Subcutaneous adipose tissue (tissue), 4 donors: Measurements from ENCODE around the gene RFTN2. TPM values are rescaled to one million over a fixed set of nuclear protein-coding genes. Genes with fewer than 3 reads are reported as not detected.

Experiments
- total RNA-seq, 4 donors: library from RNA; depleted of rRNA; stranded (reverse); fragments of >200 nt; gene quantifications; one replicate each; pipeline ENCODE4 v1.1.0, GENCODE V29; 2016
- TF ChIP-seq, protein P1 (sequence below): fragments of 450-650 bp; IDR thresholded peaks from one replicate; pipeline ENCODE4 v1.5.1; 2016; ENCODE audit warnings: low read depth, mild to moderate bottlenecking, control low read depth, antibody characterized with exemption, moderate library complexity

The RFTN2 gene
- total RNA-seq, 4 donors from 2014 or later = 12.7 to 29.6 (median 23.0) TPM

DNA sequence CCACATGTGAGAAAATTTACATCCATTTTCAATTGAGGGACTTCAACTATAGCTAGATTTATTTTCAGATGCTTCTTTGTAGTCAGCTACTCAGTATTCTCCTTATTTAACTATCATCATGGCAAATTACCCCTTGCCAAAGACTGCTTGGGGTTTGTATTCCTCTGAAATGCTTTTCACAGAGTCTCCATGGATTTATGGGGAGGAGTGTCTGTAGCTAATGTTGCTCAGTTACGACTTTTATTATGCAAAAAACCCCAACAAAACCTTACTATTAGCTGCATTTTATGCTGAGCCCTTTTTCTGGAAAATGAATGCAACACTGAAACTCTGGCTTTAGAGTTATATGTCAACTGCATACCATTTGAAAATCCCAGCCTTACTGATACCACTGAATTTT lies 78.6 kb downstream of the RFTN2 start:
- TF ChIP-seq, protein P1, sequence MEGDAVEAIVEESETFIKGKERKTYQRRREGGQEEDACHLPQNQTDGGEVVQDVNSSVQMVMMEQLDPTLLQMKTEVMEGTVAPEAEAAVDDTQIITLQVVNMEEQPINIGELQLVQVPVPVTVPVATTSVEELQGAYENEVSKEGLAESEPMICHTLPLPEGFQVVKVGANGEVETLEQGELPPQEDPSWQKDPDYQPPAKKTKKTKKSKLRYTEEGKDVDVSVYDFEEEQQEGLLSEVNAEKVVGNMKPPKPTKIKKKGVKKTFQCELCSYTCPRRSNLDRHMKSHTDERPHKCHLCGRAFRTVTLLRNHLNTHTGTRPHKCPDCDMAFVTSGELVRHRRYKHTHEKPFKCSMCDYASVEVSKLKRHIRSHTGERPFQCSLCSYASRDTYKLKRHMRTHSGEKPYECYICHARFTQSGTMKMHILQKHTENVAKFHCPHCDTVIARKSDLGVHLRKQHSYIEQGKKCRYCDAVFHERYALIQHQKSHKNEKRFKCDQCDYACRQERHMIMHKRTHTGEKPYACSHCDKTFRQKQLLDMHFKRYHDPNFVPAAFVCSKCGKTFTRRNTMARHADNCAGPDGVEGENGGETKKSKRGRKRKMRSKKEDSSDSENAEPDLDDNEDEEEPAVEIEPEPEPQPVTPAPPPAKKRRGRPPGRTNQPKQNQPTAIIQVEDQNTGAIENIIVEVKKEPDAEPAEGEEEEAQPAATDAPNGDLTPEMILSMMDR = no peak

DNA sequence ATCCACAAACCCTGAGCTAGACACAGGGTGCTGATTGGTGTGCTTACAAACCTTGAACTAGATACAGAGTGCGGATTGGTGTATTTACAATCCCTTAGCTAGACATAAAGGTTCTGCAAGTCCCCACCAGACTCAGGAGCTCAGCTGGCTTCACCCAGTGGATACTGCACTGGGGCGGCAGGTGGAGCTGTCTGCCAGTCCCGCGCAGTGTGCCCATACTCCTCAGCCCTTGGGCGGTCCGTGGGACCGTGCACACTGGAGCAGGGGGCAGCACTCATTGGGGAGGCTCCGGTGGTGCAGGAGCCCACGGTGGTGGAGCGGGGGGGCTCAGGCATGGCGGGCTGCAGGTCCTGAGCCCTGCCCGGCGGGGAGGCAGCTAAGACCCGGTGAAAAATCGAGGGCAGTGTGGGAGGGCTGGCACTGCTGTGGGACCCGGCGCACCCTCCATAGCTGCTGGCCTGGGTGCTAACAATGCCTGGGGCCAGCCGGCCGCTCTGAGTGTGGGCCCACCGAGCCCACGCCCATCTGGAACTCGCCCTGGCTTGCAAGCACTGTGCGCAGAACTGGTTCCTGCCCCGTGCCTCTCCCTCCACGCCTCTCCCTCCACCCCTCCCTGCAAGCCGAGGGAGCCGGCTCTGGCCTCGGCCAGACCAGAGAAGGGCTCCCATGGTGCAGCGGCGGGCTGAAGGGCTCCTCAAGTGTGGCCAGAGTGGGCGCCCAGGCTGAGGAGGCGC lies 83.9 kb downstream of the RFTN2 start:
- TF ChIP-seq, protein P1 = no peak

DNA sequence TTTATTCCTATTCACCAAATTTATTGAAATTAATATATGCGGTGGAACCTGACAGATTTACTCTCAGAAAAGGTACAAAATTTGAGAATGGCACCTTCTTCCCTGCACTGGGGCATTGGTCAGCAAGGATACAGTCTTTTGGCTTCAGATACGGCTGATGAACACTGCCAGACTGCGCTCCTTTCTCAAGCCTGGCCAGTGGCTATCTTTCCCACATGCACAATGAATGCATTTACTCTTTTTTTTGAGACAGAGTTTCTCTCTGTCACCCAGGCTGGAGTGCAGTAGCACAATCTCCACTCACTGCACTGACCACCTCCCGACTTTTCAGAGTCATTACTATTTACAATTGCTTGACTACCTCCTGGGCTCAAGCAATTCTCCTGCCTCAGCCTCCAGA lies 97.9 kb downstream of the RFTN2 start:
- TF ChIP-seq, protein P1 = no peak

DNA sequence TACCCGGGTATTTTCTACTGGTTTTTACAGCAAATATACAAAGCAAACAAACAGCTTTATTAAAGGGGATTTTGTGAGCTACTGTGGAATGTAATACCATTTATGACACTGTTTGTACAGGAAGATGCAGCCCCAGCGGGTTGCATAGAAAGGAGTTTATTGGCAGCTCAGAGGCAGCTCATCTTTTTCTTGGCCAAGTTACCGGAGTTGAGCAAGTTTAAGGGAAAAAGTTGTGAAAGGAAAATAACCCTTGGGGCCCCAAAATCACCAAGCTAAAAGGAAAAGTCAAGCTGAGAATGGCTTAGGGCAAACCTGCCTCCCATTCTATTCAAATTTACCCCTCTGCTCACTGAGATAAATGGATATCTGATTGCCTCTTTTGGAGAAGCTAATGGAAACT lies 98.8 kb downstream of the RFTN2 start:
- TF ChIP-seq, protein P1 = no peak

DNA sequence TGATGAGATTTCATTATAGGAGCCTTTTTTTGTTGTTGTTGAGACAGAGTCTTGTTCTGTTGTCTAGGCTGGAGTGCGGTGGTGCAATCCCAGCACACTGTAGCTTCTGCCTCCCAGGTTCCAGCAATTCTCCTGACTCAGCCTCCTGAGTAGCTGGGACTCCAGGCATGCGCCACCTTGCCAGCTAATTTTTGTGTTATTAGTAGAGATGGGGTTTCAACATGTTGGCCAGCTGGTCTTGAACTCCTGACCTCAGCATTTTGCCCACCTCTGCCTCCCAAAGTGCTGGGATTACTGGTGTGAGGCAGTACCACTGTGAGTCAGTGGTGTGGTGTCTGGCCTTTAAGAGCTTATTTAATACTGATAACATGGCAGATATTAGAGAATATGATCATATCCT lies 99.4 kb downstream of the RFTN2 start:
- TF ChIP-seq, protein P1 = no peak

DNA sequence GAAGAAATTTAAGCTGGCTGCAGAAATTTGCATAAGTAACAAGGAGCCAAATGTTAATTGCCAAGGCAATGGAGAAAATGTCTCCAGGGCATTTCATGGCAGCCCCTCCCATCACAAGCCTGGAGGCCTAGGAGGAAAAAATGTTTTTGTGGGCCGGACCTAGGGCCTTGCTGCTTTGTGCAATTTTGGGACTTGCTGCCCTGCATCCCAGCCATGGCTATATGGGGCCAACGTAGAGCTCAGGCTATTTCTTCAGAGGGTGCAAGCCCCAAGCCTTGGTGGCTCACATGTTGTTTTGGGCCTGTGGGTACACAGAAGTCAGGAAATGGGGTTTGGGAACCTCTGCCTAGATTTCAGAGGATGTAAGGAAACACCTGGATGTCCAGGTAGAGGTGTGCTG lies 101.8 kb downstream of the RFTN2 start:
- TF ChIP-seq, protein P1 = no peak

DNA sequence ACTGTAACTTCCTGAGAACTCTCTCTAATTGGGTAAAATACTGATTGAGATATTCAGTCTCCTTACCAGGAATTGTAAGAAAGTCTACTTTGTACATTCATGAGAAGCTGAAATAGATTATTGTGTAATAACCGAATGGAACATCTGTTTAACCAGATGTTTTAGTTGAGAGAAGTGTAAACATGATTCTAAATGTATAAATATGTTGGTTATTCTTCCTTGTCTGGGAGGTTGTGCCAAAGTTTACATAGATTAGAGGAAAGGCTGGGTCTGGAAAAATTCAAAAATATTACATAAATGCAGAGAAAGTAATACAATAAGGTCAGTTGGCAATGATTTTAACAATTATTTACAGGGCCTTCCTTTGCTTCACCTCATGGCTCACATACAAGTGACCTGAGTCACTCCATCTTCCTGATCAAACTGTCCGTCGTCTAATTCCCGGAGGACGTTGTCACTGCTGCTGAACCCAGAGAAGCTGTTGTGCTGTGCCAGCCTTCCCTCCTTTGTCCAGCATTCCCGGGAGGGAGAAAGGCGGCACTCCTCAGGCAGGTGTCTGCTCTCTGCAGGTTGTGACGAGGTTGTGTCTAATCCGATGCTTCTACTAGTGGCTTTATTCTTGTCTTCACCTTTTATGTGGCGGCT lies 103.6 kb downstream of the RFTN2 start:
- TF ChIP-seq, protein P1 = no peak
